AG08396 (cell line): ENCODE measurements around the gene SDR42E2.
"Not testable (repeated sequence)": the region's sequence is repeated elsewhere in the genome, so short reads cannot be mapped to it uniquely, and the experiment has no call there.

Source experiments
- DNase-seq: peaks from one replicate; pipeline ENCODE4 v3.0.0; 2012; ENCODE audit warnings: low spot score, mixed read lengths

Gene SDR42E2

DNA sequence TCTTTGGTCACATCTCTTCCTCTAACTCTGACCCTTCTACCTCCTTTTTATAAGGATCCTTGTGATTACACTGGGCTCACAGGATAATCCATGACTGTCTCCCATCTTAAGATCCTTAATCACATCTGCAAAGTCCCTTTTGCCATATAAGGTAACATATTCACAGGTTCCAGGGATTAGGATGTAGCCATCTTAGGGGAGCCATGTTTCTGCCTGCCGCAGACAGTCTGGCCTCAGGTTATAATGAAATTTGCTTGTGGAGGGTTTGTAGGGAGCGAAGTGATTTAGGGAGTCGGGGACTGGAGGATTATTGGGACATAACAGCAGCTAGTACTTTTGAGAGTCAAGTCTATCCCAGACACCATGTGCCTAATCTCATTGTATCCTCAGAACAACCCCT, 51.5 kb downstream of the SDR42E2 start:
- no peak for DNase-seq

DNA sequence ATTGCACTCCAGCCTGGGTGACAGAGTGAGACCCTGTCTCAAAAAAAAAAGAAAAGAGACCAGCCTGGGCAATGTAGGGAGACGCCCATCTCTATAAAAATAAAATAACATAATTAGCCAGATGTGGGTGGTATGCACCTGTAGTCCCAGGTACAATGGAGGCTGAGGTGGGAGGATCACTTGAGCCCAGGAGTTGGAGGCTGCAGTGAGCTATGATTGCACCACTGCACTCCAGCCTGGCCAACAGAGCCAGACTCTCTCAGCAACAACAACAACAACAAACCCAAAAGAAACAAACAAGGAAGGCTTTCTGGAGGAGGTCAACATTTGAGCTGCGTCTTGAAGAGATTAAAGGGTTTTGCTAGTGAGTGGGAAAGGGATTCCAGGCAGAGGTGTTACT, 52.1 kb downstream of the SDR42E2 start:
- no peak for DNase-seq

GRCh38 chr16:22214889-22215288, 52.6 kb downstream of the SDR42E2 start:
- no peak for DNase-seq

DNA sequence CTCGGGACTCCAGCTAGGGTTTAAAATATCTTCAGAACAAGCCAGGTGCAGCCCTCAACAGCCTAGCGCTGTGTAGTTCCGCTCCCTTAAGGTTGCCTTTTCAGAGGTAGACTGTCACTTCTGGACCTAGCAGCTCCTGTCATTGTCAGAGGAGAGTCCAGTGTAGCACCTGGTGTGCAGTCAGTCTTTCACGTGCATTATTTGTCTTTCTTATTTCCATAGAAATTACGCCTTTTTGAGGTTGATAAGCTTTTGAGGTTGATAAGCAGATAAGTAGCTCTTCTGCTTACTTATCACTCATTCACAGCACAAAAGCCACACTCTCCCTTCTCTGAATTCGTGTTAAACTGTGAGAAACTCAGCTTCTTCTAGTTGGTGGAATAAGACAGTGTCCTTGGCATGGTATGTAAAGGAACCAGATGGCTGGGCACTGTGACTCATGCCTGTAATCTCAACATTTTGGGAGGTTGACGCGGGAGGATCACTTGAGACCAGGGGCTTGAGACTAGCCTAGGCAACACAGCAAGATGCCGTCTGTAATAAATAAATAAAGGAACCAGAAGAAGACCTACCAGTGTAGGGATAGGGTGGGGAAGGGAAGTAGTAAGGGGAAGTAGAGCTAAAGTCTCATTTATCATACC, 54.0 kb downstream of the SDR42E2 start:
- DNase-seq = no peak

- DNase-seq = not testable (repeated sequence)
Measured at GRCh38 chr16:22216832-22217225, 54.5 kb downstream of the SDR42E2 start.

GRCh38 chr16:22217890-22218730, 55.8 kb downstream of the SDR42E2 start:
- no peak for DNase-seq

- no peak for DNase-seq
Measured at GRCh38 chr16:22219389-22220068, 57.2 kb downstream of the SDR42E2 start.

DNA sequence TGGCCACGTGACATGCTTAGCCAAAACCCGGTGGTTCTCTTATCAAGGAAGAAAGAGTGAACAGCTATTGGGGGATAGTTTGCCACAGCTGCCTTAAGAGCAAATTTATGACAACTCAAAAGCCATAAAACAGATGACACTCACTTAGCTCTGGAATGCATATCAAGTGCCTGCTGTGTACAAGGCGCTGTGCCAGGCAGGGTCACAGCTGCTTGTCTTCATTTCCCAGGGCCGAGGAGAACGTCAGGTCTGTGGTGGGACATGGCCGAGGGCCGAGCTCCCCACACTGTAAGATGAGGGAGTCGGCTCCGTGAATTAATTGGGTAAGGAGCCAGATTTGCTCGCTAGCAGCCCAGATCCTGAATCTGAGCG, 57.7 kb downstream of the SDR42E2 start:
- no peak for DNase-seq

DNA sequence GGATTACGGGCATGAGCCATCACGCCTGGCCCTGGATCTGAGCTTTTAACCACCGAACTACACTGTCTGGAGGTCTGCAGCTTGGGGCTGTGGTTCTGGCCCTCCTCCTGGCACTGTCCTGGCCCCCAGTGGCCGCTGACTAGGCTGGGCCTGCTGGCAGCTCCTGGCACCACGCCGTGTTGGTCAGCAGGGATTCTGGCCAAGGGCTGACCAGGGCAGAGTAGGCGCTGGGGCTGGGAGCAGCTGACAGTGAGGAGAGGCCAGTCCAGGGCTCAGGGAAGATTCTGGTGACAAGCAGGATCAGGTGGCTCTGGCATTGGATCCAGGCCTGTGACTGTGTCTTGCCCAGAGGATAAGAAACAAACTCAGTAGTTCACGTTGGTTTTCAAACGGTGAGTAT, 58.4 kb downstream of the SDR42E2 start:
- DNase-seq = no peak

- DNase-seq = no peak
Measured at GRCh38 chr16:22222006-22222405, 59.7 kb downstream of the SDR42E2 start.

DNA sequence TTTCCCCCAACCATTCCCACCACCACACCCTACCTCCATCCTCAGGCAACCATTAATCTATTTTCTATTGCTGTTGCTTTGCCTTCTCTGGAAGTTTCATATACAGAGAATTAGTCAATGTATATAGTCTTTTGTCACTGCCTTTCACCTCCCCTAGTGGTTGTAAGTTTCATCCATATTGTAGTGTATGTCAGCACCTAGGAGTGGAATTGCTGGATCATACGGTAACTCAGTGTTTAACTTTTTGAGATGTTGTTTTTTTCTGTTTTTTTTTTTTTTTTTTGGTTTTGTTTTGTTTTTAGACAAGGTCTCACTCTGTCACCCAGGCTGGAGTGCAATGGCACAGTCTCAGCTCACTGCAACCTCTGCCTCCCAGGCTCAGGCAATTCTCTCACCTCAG, 60.7 kb downstream of the SDR42E2 start:
- DNase-seq = no peak

DNA sequence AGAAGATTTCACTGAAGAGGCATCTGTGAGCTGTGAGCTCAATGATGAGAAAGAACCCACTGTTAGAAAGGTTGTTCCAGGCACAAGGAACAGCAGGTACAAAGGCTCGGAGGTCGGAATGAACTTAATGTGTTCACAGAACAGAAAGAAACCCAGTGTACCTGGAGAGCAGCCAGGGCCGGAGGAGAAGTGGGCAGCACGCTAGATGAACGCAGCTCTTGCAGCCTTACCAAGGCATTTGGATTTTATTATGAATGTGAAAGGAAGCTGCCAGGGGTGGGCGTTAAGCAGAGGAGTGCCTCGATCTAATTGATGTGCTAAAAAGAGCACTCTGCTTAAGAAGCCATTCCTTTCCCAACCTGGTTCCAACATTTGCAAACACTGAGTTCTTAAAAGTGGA, 62.8 kb downstream of the SDR42E2 start:
- no peak for DNase-seq

- no peak for DNase-seq
Measured at GRCh38 chr16:22229889-22230288, 67.6 kb downstream of the SDR42E2 start.

- DNase-seq = no peak
Measured at GRCh38 chr16:22232277-22233036, 70.2 kb downstream of the SDR42E2 start.

DNA sequence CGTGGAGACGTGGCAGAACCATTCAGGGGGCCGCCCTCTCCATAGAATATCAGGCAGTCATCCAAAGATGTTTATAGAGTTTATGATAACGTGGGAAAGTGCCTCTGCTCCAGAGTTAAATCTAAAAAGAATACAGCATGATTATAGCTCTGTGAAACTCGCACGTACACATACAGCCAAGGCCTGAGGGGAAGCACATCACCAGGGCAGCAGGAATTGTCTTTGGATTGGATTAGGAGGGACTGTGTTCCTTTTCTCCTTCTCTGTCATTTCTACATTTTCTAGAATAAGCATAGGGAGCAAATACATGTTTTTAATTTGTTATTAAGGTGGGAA, 70.7 kb downstream of the SDR42E2 start:
- no peak for DNase-seq

GRCh38 chr16:22235839-22236745, 73.8 kb downstream of the SDR42E2 start:
- DNase-seq = no peak

DNA sequence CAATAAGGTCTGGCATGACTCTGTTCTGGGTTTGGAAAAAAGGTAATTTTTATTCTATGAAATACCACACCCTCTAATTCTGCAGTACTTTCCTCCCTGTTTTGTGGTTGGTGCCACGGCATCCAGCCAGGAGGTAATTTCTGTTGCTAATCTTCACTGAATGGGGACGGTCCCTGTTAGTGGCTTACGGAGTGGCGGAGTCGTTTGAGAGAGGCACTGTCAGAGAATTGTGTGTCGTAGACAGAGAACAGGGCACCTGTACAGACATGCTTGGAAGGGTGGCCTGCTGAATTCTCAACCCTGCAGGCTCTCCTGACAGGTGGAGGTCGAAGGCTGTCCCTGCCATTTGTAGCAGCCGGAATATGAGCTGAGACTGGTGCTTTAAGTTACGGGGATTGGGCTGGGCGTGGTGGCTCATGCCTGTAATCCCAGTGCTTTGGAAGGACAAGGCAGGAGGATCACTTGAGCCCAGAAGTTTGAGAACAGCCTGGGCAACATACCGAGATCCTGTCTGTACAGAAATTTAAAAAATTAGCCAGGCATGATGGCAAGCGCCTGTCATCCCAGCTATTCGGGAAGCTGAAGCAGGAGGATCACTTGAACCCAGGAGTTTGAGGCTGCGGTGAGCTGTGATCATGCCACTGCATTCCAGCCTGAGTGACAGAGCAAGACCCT, 77.0 kb downstream of the SDR42E2 start:
- no peak for DNase-seq

DNA sequence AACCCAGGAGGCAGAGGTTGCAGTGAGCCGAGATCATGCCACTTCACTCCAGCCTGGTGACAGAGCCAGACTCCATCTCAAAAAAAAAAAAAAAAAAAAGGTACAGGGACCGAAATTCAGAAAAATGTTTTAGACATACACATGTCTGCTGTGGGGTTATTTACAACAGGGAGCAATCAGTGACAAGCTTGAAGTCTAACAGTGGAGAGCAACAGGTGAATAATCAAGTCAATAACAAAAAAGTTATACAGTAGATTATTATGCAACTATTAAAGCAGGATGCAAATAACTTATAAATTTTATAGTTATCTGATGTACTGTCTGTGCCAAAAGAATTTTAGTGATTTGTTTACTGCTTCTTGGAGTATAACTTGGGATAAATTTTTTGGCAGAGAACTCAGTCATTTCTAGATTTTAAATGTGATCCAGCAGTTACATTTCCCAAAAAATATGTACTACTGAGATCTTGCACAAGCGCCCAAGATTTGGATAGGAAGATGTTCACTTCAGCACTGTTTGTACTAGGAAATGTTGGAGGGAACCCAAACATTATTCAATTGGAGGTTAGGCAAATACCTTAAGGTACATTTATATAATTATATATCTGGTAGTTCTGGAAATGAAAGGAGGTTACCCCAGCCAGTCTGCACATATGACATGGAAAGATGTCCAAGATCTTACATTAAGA, 77.9 kb downstream of the SDR42E2 start:
- no peak for DNase-seq
